Brain microvascular endothelial cell (primary cell): ENCODE results near the gene COPS6.

Experiments
- DNase-seq: peaks from one replicate; pipeline ENCODE4 v3.0.0-alpha.2; 2020
- H3K27ac ChIP-seq: fragments of 250-450 bp; sonication (Bioruptor Pico); 2 replicates; pipeline ENCODE4 v1.5.1; 2020; ENCODE audit warnings: mild to moderate bottlenecking, moderate library complexity
- H3K27me3 ChIP-seq: fragments of 250-450 bp; sonication (Bioruptor Pico); replicated peaks from 2 replicates; pipeline ENCODE4 v1.5.1; 2020; ENCODE audit warnings: mild to moderate bottlenecking
- H3K36me3 ChIP-seq: fragments of 250-450 bp; sonication (Bioruptor Pico); replicated peaks from 2 replicates; pipeline ENCODE4 v1.5.1; 2020; ENCODE audit warnings: mild to moderate bottlenecking
- H3K4me3 ChIP-seq: 2 replicates; pipeline ENCODE4 v1.5.1; 2011; ENCODE audit warnings: low read depth, mild to moderate bottlenecking, control low read depth, low read length, moderate library complexity
- CTCF ChIP-seq: IDR thresholded peaks from 2 replicates; pipeline ENCODE4 v1.5.1; 2011; ENCODE audit warnings: low read depth, mild to moderate bottlenecking, moderate library complexity, low read length, control low read depth, inconsistent platforms; ENCODE audit errors: missing control alignments
- in situ Hi-C: cut with HindIII; loops from 2 replicates; pipeline ENCODE4 v1.10.0; 2017; ENCODE audit warnings: low sequenced_read_pairs, low pct_ligation_motif_present

Gene COPS6

GRCh38 chr7:100051611-100052010, 37.2 kb upstream of the COPS6 start:
- in situ Hi-C loops: no loop called here
- no peak for DNase-seq
- H3K36me3 ChIP-seq: no peaks in the 10 kb centered on the region
- no peak for TF ChIP-seq CTCF
- no peaks in the 10 kb centered on the region for H3K27me3 ChIP-seq
- H3K27ac ChIP-seq: no peak overlapping the region
- H3K4me3 ChIP-seq: no peak overlapping the region

GRCh38 chr7:100053215-100053614, 35.6 kb upstream of the COPS6 start:
- H3K4me3 ChIP-seq: no peak overlapping the region
- TF ChIP-seq CTCF: peak; percentile 25
- H3K27ac ChIP-seq: no peak overlapping the region
- in situ Hi-C loops: no loop called here
- H3K27me3 ChIP-seq: no peaks in the 10 kb centered on the region
- peaks cover 6% of the 10 kb centered on the region for H3K36me3 ChIP-seq
- DNase-seq: peak; percentile 49

GRCh38 chr7:100057006-100057405, 31.8 kb upstream of the COPS6 start:
- no peak for DNase-seq
- Histone ChIP-seq H3K4me3 (no peak overlapping the region), H3K27ac (no peak overlapping the region), H3K27me3 (no peaks in the 10 kb centered on the region), H3K36me3 (peaks cover 25% of the 10 kb centered on the region)
- no peak for TF ChIP-seq CTCF
- in situ Hi-C loops: no loop called here

- in situ Hi-C loops: no loop called here
- H3K36me3 ChIP-seq: peaks cover 37% of the 10 kb centered on the region
- no peak overlapping the region for H3K4me3 ChIP-seq
- no peak overlapping the region for H3K27ac ChIP-seq
- H3K27me3 ChIP-seq: no peaks in the 10 kb centered on the region
- no peak for TF ChIP-seq CTCF
- DNase-seq: no peak
These were observed 29.5 kb upstream of the COPS6 start for GRCh38 chr7:100059251-100059739.

- H3K4me3 ChIP-seq: no peak overlapping the region
- no peak overlapping the region for H3K27ac ChIP-seq
- no peak for DNase-seq
- no peak for TF ChIP-seq CTCF
- in situ Hi-C loops: no loop called here
- peaks cover 44% of the 10 kb centered on the region for H3K36me3 ChIP-seq
- H3K27me3 ChIP-seq: no peaks in the 10 kb centered on the region
These were observed 27.1 kb upstream of the COPS6 start for GRCh38 chr7:100061518-100062193.

GRCh38 chr7:100063376-100063775, 25.4 kb upstream of the COPS6 start:
- Histone ChIP-seq H3K27me3 (no peaks in the 10 kb centered on the region), H3K36me3 (peaks cover 41% of the 10 kb centered on the region), H3K27ac (no peak overlapping the region), H3K4me3 (no peak overlapping the region)
- DNase-seq: no peak
- in situ Hi-C loops: no loop called here
- TF ChIP-seq CTCF: no peak
